ENCODE data around the gene RAD9A. TPM values are rescaled to one million over a fixed set of nuclear protein-coding genes. Genes with fewer than 3 reads are reported as not detected.

Gene RAD9A
- total RNA-seq, 1 donor from 2014 or later: 9.4 TPM

- Histone ChIP-seq H3K27ac (ENCODE audit: low read depth, low read length) (peak overlapping the region; percentile 96), H3K4me3 (ENCODE audit: insufficient read depth, low read depth, low read length) (peak overlapping the region; percentile 73), H3K27me3 (ENCODE audit: insufficient read depth, low read length) (no peaks in the 10 kb centered on the region), H4K20me1 (ENCODE audit: insufficient read depth, low read length) (peaks cover 22% of the 10 kb centered on the region), H3K9me3 (ENCODE audit: insufficient read depth, low read depth, low read length) (no peaks in the 10 kb centered on the region), H3K79me2 (ENCODE audit: insufficient read depth, low read length) (peaks cover 22% of the 10 kb centered on the region), H3K9ac (ENCODE audit: low read length) (peak overlapping the region; percentile 94), H2AFZ (ENCODE audit: low read depth, low read length) (peak overlapping the region; percentile 54), H3K4me1 (ENCODE audit: insufficient read depth, low read length) (peaks cover 66% of the 10 kb centered on the region), H3K4me2 (ENCODE audit: low read length) (peak overlapping the region; percentile 98), H3K36me3 (ENCODE audit: insufficient read depth, low read length) (no peaks in the 10 kb centered on the region)
- DNase-seq (ENCODE audit: low read depth) (no peak), FAIRE-seq (no peak)
- Mint-ChIP-seq H3K36me3 (ENCODE audit: low read depth, unreplicated experiment) (peaks cover 2% of the 10 kb centered on the region), H3K9me3 (ENCODE audit: unreplicated experiment) (no peaks in the 10 kb centered on the region), H3K4me3 (ENCODE audit: unreplicated experiment) (peak overlapping the region; percentile 90), H3K27me3 (ENCODE audit: low read depth, unreplicated experiment) (no peaks in the 10 kb centered on the region), H3K4me1 (ENCODE audit: low read depth, unreplicated experiment) (peaks cover 60% of the 10 kb centered on the region), H3K27ac (ENCODE audit: unreplicated experiment) (peak overlapping the region; percentile 96)
- TF ChIP-seq CTCF (IDR thresholded peaks at IDR 0.05; ENCODE audit: insufficient read depth, low read depth, low read length) (no peak), EZH2 (IDR thresholded peaks at IDR 0.05; ENCODE audit: insufficient read depth, low read length) (no peak)
These were observed 39.1 kb upstream of the RAD9A start for GRCh38 chr11:67352546-67353316.

GRCh38 chr11:67353317-67354074, 38.3 kb upstream of the RAD9A start, which contains the start of gene POLD4:
POLD4 (minus strand) TSS chr11:67353546; CDS start chr11:67353399, 147 bp downstream.
- DNase-seq (ENCODE audit: low read depth) (peak; percentile 87), FAIRE-seq (no peak)
- H4K20me1 ChIP-seq (ENCODE audit: insufficient read depth, low read length): peaks cover 20% of the 10 kb centered on the region
- H3K36me3 ChIP-seq (ENCODE audit: insufficient read depth, low read length): no peaks in the 10 kb centered on the region
- no peaks in the 10 kb centered on the region for H3K27me3 ChIP-seq (ENCODE audit: insufficient read depth, low read length)
- peak within 1 kb of the TSS; percentile 90 for H3K4me3 Mint-ChIP-seq (ENCODE audit: unreplicated experiment)
- peak within 1 kb of the TSS; percentile 94 for H3K9ac ChIP-seq (ENCODE audit: low read length)
- peak within 1 kb of the TSS; percentile 73 for H3K4me3 ChIP-seq (ENCODE audit: insufficient read depth, low read depth, low read length)
- H3K9me3 Mint-ChIP-seq (ENCODE audit: unreplicated experiment): no peaks in the 10 kb centered on the region
- H3K27ac ChIP-seq (ENCODE audit: low read depth, low read length): peak within 1 kb of the TSS; percentile 96
- peak within 1 kb of the TSS; percentile 98 for H3K4me2 ChIP-seq (ENCODE audit: low read length)
- peaks cover 2% of the 10 kb centered on the region for H3K36me3 Mint-ChIP-seq (ENCODE audit: low read depth, unreplicated experiment)
- H3K79me2 ChIP-seq (ENCODE audit: insufficient read depth, low read length): peaks cover 22% of the 10 kb centered on the region
- H3K4me1 Mint-ChIP-seq (ENCODE audit: low read depth, unreplicated experiment): peaks cover 62% of the 10 kb centered on the region
- peak within 1 kb of the TSS; percentile 54 for H2AFZ ChIP-seq (ENCODE audit: low read depth, low read length)
- no peak for TF ChIP-seq CTCF (IDR thresholded peaks at IDR 0.05; ENCODE audit: insufficient read depth, low read depth, low read length)
- no peak for TF ChIP-seq EZH2 (IDR thresholded peaks at IDR 0.05; ENCODE audit: insufficient read depth, low read length)
- no peaks in the 10 kb centered on the region for H3K9me3 ChIP-seq (ENCODE audit: insufficient read depth, low read depth, low read length)
- H3K4me1 ChIP-seq (ENCODE audit: insufficient read depth, low read length): peaks cover 66% of the 10 kb centered on the region
- peak within 1 kb of the TSS; percentile 99 for H3K27ac Mint-ChIP-seq (ENCODE audit: unreplicated experiment)
- no peaks in the 10 kb centered on the region for H3K27me3 Mint-ChIP-seq (ENCODE audit: low read depth, unreplicated experiment)

All from astrocyte (in vitro differentiated cells and primary cell).